Medulla oblongata (tissue), 1 donor: Measurements from ENCODE around the gene NR2C2AP.
"Not testable (repeated sequence)": the region's sequence is repeated elsewhere in the genome, so short reads cannot be mapped to it uniquely, and the experiment has no call there.

ENCODE experiments used
- DNase-seq: peaks from one replicate; pipeline ENCODE4 v3.0.0-alpha.2; 2015; ENCODE audit errors: extremely low spot score

The NR2C2AP gene, protein sequence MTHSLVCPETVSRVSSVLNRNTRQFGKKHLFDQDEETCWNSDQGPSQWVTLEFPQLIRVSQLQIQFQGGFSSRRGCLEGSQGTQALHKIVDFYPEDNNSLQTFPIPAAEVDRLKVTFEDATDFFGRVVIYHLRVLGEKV

DNA sequence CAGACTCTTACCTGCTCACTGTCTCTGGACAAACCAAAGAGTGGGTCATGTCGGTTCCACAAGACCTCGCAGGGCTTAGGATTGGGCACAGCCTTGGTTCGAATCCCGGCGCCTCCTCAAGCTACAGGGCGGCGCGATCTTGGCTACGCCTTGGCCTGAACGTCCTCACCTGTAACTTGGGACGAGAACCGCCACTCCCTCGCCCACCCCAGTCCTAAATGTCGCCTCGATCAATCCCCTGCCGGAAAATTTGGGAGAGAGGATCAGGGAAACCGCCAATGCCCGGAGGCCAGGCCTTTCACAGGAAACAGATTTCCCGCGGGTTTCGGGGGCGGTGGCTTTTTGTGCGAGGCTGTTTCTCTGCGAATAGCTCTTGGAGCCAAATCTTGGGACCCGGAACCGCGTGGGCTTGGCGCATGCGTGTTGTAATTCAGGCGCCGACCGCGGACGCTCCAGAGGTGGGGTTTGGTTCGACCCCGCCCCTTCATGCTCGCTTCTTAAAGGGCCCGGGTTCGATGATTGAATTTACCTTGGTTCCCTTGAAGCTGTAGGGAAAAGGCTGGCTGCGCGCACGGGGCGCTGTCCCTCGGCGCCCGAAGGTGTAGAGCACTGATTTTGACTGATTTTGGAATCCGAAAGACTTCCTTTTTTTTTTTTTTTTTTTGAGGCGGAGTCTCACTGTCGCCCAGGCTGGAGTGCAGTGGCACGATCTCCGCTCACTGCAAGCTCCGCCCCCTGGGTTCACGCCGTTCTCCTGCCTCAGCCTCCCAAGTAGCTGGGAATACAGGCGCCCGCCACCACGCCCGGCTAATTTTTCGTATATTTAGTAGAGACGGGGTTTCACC, at the start of gene NR2C2AP:
Gene NR2C2AP, minus strand, starts transcription at position 403 of the 845 bp plus-strand sequence. Its CDS starts 354 bp downstream, at position 49.
- DNase-seq: peak; percentile 91

DNA sequence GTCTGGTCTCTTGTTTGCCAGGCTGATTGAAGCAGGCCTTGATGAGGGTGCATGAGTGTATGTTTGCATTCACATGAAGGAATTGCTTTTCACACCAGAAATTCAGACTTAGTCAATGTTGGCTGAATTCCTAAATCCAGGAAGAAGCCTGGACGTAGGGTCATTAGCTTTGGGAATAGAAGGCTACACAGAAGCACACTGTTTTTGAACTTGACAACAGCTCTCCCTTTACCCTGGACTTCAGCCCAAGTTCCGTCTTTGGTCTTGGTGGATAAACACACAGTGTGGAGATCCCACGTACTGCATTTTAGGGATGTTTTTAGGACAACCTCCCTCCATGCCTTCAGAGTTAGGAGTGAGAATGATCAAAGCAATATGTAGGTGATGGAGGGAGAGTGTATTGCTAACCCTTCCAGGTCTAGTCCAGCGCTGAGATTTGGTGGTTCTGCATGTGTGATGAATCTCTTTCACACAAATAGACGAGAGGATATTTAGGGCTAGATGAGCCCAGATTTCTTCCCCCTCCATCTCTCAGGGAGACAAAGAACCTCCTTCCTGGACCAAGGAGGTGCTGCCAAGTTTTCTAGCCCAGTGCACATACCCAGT, 47.1 kb upstream of the NR2C2AP start:
- DNase-seq: no peak

DNA sequence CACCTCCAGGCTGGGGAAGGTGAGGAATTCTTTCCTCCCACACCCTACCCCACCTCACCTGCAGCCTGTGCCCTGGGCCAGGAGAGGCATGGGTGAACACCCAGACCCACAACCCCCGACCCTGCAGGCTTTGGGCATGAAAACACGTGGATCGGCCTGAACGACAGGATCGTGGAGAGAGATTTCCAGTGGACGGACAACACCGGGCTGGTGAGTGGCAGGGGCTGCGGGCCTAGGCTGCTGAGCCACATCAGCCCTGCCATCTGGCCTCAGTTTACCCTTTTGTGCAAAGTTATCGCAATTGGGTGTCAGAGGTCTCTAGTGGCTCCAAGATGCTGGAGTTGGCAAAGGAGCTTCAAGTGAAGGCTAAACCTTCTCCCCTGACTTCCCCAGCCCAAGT, 37.3 kb upstream of the NR2C2AP start:
- no peak for DNase-seq

DNA sequence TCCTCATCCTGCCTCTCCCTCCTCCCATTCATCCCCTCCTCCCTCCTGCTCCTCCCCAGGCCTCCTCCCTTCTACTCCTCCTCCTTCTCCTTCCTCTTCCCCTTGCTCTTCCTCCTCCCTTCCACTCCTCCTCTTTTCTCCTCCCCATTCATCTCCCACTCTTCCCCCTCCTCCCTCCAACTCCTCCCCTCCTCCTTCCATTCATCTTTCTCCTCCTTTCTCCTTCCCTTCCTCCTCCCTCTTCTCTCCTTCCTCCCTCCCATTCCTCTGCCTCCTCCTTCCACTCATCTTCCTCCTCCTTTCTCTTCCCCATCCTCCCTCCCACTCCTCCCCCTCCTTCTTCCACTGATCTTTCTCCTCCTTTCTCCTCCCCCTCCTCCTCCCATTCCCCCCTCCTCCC, 36.5 kb upstream of the NR2C2AP start:
- no peak for DNase-seq

DNA sequence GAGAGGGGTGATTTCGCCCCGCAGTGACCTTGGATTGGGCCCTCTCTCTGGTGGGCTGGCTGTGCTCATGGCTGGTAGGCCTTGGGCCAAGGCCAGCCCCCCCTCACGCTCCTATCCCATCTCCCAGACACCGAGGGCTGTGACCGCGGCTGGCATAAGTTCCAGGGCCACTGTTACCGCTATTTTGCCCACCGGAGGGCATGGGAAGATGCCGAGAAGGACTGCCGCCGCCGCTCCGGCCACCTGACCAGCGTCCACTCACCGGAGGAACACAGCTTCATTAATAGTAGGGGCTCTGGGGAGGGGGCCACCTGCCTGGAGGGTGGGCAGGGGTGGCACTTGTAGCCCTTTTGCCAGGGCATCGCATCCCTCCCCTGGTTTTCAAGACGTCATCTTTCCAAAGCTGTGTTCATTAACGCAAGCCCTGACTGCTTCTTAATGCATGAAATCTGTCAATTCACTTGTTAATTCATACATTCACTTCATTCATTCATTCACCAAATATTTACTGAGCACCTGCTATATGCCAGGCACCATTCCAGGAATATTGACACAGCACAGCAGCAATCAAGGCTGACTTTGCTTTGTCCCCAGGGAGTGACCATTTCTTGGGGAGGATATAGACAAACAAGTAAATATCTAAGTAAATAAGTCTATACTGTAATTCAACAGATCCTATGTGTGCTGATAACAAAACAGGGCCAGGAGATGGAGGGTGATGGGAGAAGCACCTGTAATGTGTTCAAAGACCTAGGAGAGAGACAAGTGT, 35.1 kb upstream of the NR2C2AP start:
- no peak for DNase-seq

DNA sequence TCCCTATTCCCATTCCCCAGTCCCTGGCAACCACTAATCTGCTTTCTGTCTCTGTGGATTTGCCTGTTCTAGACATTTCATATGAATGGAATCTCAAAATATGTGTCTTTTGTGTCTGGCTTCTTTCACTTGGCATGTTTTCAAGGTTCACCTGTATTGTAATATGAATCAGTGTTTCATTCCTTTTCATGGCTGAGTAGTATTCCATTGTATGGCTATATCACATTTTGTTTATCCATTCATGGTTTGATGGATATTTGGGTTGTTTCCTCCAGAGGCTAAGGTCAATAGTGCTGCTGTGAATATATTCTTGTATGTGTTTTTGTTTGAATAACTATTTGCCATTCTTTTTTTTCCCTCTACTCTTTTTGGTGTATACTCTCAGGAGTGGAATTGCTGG, 33.0 kb upstream of the NR2C2AP start:
- no peak for DNase-seq

DNA sequence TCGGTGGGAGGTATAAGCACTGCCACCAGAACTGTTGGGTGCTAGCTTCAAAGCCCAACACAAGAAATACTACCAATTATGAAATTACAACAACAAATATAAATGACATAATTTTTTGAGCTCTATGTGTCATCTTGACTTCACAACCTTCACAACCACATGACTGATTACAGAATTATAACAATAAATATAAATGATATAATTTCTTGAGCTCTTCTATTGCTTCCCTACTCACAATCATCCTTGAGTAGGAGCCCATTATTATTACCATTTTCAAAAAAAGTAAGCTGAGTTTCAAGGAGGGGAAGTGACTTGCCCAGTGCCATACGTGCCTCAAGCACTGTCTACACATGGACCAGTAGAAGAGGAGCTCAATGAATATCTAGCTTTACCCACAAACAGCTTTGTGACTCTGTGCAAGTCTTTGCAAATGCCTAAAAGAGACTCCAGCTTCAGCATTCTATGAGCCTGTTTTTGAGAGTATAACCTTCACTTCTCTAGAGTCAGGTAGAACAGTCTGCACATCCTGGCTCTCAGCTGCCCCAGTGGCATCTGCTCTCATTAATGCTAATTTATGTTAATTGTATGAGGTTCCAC, 31.1 kb upstream of the NR2C2AP start:
- no peak for DNase-seq

DNA sequence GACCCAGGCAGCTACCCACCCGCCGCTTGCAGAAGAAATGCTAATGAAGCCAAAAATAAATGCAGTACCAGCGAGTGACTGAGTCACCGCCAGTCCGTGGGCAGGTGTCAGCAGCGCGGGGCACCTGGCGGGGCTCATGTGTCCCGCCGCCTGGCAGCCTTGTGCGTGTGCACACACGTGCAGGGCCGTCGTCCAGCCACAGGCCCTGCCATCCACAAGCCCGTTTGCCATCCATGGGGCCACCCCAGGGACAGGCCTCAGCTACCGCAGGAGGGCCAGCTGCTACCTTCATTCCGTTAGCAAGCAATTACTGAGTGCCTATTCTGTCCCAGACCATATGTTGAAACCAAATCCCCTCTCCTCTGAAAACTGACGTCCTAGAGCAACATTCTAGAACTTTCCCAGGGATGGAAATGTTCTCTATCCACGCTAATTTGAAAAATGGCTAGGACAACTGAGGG, 29.1 kb upstream of the NR2C2AP start:
- DNase-seq: no peak

DNA sequence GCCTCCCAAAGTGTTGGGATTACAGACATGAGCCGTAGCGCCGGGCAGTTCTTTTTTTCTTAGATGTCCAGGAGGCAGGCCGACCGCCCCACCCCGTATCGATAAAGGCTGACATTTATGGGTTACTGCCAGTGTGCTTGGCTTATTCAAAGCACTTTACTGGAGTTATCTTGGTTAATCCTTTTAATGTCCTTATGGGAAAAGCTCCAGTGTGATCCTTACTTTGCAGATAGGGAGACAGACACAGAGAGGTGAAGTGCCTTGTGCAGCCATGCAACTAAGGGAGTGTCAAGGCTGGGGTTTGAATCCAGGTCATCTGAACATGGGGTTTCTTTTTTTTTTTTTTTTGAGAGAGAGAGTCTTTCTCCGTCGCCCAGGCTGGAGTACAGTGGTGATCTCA, 27.8 kb upstream of the NR2C2AP start:
- DNase-seq: no peak

DNA sequence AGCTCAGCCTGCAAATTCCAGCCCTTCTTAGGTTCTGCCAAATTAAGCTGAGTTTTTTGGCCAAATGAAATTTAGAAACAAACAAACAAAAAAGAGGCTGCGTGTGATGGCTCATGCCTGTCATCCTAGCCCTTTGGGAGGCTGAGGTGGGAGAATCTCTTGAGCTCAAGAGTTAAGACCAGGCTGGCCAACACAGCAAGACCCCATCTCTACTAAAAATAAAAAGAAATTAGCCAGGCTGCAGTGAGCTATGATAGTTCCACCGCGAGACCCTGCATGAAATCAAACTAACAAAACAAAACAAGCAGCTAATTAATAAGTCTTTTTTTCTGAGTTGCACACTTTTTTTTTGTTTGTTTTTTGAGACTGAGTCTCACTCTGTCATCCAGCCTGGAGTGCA, 26.5 kb upstream of the NR2C2AP start:
- no peak for DNase-seq

DNA sequence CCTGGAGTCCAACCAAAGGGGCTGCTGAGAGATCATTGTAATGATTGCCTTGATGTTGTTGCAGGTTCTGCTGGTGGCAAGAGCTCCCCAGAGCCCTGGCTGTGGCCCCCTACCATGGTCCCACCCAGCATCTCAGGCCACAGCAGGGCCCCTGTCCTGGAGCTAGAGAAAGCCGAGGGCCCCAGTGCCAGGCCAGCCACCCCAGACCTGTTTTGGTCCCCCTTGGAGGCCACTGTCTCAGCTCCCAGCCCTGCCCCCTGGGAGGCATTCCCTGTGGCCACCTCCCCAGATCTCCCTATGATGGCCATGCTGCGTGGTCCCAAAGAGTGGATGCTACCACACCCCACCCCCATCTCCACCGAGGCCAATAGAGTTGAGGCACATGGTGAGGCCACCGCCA, 24.0 kb upstream of the NR2C2AP start:
- no peak for DNase-seq

DNA sequence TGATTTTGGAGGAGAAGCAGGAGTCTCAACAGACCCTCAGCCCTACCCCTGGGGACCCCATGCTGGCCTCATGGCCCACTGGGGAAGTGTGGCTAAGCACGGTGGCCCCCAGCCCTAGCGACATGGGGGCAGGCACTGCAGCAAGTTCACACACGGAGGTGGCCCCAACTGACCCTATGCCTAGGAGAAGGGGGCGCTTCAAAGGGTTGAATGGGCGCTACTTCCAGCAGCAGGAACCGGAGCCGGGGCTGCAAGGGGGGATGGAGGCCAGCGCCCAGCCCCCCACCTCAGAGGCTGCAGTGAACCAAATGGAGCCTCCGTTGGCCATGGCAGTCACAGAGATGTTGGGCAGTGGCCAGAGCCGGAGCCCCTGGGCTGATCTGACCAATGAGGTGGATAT, 23.4 kb upstream of the NR2C2AP start:
- no peak for DNase-seq

DNA sequence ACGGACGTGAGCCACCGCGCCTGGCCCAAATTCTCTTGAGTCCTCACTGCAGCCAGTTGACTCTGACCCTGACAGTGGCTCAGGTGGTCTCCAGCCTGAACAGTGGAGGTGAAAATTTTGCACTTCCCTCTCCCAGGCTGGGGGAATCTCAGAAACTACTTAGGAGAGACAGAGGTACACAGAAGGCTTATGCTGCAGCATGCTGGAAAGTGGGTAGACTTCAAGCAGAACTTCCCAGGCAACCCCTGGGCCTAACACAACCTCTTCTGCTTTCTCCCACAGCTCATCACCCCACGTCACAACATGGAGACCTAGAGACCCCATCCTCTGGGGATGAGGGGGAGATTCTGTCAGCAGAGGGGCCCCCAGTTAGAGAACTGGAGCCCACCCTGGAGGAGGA, 23.0 kb upstream of the NR2C2AP start:
- DNase-seq: no peak

DNA sequence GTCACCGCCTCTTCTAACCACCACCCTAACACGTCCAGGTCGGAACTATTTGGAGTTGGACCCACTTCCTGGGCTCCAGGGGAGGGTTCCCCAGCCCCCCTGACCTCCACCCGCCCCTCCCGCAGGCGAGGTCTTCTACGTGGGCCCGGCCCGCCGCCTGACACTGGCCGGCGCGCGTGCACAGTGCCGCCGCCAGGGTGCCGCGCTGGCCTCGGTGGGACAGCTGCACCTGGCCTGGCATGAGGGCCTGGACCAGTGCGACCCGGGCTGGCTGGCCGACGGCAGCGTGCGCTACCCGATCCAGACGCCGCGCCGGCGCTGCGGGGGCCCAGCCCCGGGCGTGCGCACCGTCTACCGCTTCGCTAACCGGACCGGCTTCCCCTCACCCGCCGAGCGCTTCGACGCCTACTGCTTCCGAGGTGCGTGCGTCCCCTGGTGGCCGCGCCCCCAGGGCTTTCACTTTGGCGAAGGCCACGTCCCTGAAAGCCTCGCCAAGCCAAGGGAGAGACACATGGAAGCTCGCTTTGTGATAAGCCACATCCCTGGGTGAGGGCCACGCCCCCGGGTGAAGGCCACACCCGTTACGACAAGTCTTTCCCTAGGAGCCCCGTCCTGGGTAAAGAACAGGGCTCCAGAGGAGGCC, 21.8 kb upstream of the NR2C2AP start:
- DNase-seq: no peak

DNA sequence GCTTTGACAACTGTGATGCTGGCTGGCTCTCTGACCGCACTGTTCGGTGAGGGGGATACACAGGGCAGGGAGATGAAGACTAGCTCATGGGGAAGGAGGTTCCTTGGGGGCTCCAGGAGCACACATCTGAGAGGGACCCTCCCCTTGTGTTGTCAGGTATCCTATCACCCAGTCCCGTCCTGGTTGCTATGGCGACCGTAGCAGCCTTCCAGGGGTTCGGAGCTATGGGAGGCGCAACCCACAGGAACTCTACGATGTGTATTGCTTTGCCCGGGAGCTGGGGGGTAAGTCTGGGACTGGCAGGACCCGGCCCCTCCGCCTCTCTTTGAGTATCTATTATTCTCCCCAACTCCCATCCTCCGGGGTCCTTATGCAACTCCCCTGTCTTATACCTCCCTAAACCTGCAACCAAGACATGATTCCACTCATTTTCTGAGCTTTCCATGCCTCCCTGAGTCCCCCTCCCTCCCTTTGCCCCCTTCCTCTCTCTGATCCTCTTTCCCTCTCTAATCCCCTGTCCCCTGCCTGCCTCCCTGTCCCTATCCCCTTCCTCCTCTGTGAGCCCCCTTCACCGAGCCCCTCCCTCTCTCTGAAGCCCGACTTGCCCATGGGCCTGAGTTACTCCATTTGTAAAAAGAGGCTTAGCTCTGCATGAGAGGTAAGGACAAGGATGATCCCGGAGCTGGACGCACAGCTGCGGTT, 21.1 kb upstream of the NR2C2AP start:
- no peak for DNase-seq

DNA sequence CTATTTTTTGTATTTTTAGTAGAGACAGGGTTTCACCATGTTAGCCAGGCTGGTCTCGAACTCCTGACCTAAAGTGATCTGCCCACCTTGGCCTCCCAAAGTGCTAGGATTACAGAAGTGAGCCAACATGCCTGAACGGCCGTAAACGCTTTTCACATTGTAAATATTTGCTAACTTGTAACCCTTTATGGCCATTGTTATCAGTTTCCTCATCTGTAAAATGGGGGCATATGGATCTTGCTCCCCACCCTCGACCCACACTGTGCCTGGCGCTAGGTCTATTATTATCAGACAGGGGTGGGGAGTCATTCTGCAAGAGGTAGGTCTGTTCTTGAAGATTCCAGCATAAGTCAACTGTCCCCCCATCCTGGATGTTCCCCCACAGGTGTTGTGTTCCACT, 20.4 kb upstream of the NR2C2AP start:
- DNase-seq: no peak

DNA sequence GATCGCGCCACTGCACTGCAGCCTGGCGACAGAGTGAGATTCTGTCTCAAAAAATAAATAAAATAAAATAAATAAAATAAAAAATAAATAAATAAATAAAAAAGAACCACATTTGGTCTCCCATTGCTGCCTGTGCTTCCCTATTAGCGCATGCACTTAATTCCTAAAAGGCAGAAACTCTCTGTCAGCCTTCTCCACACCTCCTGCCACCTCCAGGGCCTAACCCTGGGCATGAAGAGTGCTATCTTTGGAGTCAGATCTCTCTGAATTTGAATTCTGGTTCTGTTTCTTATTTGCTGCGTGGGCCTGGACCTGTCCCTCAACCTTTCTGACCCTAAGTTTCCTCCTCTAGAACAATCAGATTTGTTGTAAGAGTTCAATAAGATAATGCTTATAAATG, 19.8 kb upstream of the NR2C2AP start:
- no peak for DNase-seq

DNA sequence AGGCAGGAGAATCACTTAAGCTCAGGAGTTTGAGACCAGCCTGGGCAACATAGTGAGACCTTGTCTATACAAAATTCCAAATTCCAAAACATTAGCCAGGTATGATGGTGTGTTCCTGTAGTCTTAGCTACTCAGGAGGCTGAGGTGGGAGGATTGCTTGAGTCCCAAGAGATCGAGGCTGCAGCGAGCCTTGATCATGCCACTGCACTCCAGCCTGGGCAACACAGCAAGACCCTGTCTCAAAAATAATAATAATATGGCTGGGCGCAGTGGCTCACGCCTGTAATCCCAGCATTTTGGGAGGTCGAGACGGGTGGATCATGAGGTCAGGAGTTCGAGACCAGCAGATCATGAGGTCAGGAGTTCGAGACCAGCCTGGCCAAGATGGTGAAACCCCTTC, 17.8 kb upstream of the NR2C2AP start:
- DNase-seq: not testable (repeated sequence)

DNA sequence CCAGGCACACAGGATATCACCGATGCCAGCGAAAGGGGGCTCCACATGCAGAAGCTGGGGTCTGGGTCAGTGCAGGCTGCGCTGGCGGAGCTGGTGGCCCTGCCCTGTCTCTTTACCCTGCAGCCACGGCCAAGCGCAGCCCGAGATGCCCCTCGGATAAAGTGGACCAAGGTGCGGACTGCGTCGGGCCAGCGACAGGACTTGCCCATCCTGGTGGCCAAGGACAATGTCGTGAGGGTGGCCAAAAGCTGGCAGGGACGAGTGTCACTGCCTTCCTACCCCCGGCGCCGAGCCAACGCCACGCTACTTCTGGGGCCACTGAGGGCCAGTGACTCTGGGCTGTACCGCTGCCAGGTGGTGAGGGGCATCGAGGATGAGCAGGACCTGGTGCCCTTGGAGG, 15.7 kb upstream of the NR2C2AP start:
- DNase-seq: no peak

DNA sequence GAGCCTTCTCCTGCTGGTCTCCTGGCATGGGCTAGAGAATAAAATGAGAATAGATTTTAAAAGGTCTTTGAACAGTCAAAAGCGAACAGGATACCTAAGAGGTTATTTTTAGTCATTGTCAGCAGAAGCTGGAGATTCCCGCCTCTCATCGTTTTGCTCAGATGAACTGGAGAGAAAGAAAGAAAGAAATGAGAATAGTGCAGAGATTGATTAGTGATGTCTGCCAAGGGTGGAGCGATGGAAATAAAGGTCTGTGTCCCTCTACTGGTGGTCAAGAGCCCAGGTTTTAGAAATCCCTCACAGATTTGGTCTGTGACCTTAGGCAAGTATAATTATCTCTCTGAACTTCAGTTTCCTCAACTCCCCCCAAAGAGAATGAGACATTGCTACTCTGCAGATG, 13.9 kb upstream of the NR2C2AP start:
- DNase-seq: no peak

DNA sequence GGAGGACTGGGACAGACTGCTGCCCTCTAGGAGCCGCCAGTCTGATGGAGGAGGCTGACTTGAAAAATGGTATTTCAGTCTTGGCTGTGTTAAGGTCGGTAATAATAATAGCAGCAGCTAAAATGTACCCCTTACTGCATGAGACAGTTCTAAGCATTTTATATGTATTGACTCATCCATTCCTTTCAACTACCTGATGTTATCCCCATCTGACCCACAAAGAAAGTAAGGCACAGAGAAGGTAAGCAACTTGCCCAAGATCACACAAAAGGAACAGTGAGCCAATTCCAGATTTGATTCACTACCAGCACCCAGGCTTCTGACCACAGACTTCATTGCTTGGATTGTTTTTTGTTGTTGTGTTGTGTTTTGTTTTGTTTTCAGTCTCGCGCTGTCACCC, 12.6 kb upstream of the NR2C2AP start:
- no peak for DNase-seq
